ENCODE data around the gene COL7A1. TPM values are rescaled to one million over a fixed set of nuclear protein-coding genes. Genes with fewer than 3 reads are reported as not detected.

The COL7A1 gene
- total and polyA plus RNA-seq, 2 of the 13 experiments (the other 11 are each of a cell fraction or from before 2014, with no cell fraction given), result 2.7 to 11.7 TPM

DNA sequence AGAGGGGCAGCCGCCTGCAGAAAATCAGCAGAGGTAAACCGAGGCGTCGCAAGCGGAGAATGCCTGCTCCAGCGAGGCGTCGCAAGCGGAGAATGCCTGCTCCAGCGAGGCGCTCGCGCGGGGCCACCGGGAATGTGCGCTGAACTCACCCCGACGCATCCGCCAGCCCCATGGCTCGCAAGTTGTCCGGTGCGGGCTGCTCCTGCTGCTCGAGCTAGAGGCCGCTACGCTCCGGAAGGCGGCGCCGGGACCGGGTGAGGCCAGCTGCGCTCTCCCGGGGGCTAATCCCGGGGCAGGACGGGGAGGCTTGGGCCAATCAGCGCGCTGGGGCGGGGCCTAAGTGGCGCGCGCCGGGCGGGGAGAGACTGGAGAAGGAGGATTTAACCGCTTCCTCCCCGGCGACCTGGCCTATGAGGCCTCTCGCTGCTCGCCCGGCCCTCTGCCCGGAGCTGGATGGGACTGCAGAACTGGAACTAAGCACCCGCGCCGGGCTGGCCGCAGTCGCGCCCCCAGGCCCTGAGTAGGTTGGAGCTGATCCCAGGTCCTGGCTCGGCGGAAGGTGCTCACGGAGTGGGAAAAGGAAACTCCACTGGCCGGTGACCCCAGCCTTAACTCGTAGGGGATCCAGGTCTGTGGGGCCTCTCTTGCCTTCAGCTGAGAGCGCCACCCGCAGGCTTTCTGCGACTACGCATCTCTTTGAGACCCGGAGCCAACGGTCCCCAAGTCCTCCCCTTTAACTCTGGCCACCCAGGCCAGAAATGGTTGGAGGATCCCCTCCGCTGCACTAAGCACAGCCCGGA is 40.3 kb upstream of the COL7A1 start, which contains the start of gene SLC26A6 (continued):
- TF ChIP-seq, protein P1, sequence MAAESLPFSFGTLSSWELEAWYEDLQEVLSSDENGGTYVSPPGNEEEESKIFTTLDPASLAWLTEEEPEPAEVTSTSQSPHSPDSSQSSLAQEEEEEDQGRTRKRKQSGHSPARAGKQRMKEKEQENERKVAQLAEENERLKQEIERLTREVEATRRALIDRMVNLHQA (CRISPR knock-in tag; IDR thresholded peaks at IDR 0.05), result no peak
- TF ChIP-seq FOXK2 (IDR thresholded peaks at IDR 0.05), result no peak
- TF ChIP-seq ZNF317 (CRISPR knock-in tag; IDR thresholded peaks at IDR 0.05), result no peak
- peak; percentile 56; the same call in 1 of the 2 replicates for TF ChIP-seq ZNF672 (CRISPR knock-in tag; IDR thresholded peaks at IDR 0.05)
- TF ChIP-seq GATAD1 (CRISPR knock-in tag; IDR thresholded peaks at IDR 0.05), result peak; percentile 68
- TF ChIP-seq, protein P2, sequence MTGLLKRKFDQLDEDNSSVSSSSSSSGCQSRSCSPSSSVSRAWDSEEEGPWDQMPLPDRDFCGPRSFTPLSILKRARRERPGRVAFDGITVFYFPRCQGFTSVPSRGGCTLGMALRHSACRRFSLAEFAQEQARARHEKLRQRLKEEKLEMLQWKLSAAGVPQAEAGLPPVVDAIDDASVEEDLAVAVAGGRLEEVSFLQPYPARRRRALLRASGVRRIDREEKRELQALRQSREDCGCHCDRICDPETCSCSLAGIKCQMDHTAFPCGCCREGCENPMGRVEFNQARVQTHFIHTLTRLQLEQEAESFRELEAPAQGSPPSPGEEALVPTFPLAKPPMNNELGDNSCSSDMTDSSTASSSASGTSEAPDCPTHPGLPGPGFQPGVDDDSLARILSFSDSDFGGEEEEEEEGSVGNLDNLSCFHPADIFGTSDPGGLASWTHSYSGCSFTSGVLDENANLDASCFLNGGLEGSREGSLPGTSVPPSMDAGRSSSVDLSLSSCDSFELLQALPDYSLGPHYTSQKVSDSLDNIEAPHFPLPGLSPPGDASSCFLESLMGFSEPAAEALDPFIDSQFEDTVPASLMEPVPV (CRISPR knock-in tag; IDR thresholded peaks at IDR 0.05), result peak; percentile 67; the same call in 1 of the 2 replicates
- TF ChIP-seq ONECUT2 (CRISPR knock-in tag; IDR thresholded peaks at IDR 0.05), result no peak
- no peak for TF ChIP-seq ZNF678 (CRISPR knock-in tag; IDR thresholded peaks at IDR 0.05)
- peak; percentile 43; the same call in 1 of the 2 replicates for TF ChIP-seq SIN3A (IDR thresholded peaks at IDR 0.05; ENCODE audit: borderline replicate concordance, low read depth, low read length)
- TF ChIP-seq, protein P3, sequence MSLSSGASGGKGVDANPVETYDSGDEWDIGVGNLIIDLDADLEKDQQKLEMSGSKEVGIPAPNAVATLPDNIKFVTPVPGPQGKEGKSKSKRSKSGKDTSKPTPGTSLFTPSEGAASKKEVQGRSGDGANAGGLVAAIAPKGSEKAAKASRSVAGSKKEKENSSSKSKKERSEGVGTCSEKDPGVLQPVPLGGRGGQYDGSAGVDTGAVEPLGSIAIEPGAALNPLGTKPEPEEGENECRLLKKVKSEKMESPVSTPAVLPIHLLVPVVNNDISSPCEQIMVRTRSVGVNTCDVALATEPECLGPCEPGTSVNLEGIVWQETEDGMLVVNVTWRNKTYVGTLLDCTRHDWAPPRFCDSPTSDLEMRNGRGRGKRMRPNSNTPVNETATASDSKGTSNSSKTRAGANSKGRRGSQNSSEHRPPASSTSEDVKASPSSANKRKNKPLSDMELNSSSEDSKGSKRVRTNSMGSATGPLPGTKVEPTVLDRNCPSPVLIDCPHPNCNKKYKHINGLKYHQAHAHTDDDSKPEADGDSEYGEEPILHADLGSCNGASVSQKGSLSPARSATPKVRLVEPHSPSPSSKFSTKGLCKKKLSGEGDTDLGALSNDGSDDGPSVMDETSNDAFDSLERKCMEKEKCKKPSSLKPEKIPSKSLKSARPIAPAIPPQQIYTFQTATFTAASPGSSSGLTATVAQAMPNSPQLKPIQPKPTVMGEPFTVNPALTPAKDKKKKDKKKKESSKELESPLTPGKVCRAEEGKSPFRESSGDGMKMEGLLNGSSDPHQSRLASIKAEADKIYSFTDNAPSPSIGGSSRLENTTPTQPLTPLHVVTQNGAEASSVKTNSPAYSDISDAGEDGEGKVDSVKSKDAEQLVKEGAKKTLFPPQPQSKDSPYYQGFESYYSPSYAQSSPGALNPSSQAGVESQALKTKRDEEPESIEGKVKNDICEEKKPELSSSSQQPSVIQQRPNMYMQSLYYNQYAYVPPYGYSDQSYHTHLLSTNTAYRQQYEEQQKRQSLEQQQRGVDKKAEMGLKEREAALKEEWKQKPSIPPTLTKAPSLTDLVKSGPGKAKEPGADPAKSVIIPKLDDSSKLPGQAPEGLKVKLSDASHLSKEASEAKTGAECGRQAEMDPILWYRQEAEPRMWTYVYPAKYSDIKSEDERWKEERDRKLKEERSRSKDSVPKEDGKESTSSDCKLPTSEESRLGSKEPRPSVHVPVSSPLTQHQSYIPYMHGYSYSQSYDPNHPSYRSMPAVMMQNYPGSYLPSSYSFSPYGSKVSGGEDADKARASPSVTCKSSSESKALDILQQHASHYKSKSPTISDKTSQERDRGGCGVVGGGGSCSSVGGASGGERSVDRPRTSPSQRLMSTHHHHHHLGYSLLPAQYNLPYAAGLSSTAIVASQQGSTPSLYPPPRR (CRISPR knock-in tag; IDR thresholded peaks at IDR 0.05; ENCODE audit: borderline replicate concordance), result no peak
- TF ChIP-seq MED13 (CRISPR knock-in tag; IDR thresholded peaks at IDR 0.05), result no peak
- TF ChIP-seq ZFY (CRISPR knock-in tag; IDR thresholded peaks at IDR 0.05), result peak; percentile 88
- no peak for TF ChIP-seq TOE1 (CRISPR knock-in tag; IDR thresholded peaks at IDR 0.05)
- TF ChIP-seq, protein P4, sequence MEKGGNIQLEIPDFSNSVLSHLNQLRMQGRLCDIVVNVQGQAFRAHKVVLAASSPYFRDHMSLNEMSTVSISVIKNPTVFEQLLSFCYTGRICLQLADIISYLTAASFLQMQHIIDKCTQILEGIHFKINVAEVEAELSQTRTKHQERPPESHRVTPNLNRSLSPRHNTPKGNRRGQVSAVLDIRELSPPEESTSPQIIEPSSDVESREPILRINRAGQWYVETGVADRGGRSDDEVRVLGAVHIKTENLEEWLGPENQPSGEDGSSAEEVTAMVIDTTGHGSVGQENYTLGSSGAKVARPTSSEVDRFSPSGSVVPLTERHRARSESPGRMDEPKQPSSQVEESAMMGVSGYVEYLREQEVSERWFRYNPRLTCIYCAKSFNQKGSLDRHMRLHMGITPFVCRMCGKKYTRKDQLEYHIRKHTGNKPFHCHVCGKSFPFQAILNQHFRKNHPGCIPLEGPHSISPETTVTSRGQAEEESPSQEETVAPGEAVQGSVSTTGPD (CRISPR knock-in tag; IDR thresholded peaks at IDR 0.05), result no peak
- TF ChIP-seq, protein P5, sequence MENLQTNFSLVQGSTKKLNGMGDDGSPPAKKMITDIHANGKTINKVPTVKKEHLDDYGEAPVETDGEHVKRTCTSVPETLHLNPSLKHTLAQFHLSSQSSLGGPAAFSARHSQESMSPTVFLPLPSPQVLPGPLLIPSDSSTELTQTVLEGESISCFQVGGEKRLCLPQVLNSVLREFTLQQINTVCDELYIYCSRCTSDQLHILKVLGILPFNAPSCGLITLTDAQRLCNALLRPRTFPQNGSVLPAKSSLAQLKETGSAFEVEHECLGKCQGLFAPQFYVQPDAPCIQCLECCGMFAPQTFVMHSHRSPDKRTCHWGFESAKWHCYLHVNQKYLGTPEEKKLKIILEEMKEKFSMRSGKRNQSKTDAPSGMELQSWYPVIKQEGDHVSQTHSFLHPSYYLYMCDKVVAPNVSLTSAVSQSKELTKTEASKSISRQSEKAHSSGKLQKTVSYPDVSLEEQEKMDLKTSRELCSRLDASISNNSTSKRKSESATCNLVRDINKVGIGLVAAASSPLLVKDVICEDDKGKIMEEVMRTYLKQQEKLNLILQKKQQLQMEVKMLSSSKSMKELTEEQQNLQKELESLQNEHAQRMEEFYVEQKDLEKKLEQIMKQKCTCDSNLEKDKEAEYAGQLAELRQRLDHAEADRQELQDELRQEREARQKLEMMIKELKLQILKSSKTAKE (CRISPR knock-in tag; IDR thresholded peaks at IDR 0.05; ENCODE audit: borderline replicate concordance), result 0 out of 2 replicates have a peak, but pooled peaks have one; percentile 19

Data from HepG2 (cell line).